Occipital lobe (tissue), 2 donors: Measurements from ENCODE around the gene AQP12A. TPM values are rescaled to one million over a fixed set of nuclear protein-coding genes. Genes with fewer than 3 reads are reported as not detected.
"Not testable (repeated sequence)": the region's sequence is repeated elsewhere in the genome, so short reads cannot be mapped to it uniquely, and the experiment has no call there.

Source experiments
- DNase-seq: peaks from one replicate; lab custom pipeline; 2025; lab: John Stamatoyannopoulos, UW
- total RNA-seq: library from RNA; depleted of rRNA; stranded (reverse); fragments of >200 nt; gene quantifications from one replicate; pipeline ENCODE4 v1.2.3, GENCODE V29; 2014

AQP12A gene, protein sequence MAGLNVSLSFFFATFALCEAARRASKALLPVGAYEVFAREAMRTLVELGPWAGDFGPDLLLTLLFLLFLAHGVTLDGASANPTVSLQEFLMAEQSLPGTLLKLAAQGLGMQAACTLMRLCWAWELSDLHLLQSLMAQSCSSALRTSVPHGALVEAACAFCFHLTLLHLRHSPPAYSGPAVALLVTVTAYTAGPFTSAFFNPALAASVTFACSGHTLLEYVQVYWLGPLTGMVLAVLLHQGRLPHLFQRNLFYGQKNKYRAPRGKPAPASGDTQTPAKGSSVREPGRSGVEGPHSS
- not detected for total RNA-seq

- not testable (repeated sequence) for DNase-seq
These were observed at the start of gene AQP12A for GRCh38 chr2:240691631-240692420. TSS of gene AQP12A (plus strand) at chr2:240691866. CDS start at chr2:240691914, 48 bp downstream.

DNA sequence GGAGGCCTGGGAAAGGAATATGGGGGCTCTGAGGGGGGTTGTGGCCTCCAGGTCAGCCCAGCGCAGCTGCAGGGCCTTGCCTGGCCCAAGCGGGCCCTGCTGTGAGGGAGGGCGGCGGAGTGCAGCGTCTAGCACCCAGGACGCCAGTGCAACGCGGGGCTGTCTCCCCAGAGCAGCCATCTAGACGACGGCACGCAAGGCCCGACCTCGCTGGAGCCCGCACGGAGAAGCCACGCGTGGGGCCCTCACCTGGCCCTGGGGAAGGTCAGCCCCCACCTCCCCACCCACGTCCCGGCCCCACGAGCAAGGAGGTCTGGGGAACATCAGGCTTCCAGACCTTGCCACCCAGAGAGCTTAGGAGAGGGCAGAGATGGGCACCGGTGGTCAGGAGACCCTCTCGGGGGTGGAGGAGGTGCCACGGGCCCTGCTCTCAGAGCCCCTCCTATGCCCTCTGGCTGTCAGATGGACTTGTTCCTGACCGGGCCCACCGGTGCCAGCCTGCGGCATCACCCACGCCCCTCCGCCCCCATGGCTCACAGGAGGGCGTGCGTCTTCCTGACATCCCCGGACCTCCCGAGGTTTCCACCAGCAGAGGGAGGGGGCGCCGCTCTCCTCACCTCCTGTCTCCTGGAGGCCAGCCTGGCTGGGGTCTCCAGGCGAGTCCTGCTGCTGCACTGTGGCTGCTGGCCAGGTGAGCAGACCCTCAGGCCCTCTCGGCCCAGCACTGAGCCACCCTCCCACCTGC lies 49.4 kb upstream of the AQP12A start:
- DNase-seq, result no peak

GRCh38 chr2:240642806-240643092 lies 48.9 kb upstream of the AQP12A start:
- no peak for DNase-seq

GRCh38 chr2:240643093-240643810 lies 48.4 kb upstream of the AQP12A start:
- no peak for DNase-seq

DNA sequence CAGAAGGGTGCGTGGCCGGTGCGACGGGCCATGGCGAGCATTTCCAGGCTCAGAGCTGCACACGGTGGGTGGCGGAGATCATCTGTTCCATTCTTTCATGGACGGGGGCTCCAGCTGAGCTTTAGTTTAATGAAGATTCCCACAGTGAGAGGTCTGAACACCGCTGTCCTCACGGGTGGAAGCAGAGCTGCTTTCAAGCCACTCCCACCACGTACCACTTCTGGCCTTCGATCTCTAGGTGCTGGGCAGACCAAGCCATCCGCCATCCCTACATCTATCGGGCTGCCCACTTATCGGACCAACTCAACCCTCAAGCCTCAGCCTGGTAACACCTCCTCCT lies 47.9 kb upstream of the AQP12A start:
- DNase-seq, result no peak

- no peak for DNase-seq
These were observed 47.5 kb upstream of the AQP12A start for GRCh38 chr2:240644171-240644651.

DNA sequence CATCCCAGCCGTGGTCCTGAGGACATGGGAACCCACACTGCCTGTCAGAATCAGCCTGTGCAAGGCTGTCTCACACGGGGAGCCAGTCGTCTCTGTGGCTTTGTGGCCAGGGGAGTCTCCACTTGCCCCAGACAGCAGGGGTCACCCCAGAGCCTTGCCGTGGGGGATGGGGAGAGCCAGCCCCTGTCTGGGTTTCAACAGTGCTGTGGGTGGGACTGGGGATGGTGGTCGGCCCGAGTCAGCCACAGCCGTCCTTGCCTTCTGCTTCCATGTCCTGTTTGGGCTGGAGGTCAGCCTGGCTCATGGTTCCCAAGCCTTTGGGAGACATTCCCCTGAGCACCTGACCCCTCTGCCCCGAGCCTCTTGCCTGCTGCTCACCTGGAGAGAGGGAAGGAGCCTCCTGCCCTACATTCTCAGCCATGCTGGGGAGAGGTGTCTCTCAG lies 46.8 kb upstream of the AQP12A start:
- DNase-seq, result no peak

DNA sequence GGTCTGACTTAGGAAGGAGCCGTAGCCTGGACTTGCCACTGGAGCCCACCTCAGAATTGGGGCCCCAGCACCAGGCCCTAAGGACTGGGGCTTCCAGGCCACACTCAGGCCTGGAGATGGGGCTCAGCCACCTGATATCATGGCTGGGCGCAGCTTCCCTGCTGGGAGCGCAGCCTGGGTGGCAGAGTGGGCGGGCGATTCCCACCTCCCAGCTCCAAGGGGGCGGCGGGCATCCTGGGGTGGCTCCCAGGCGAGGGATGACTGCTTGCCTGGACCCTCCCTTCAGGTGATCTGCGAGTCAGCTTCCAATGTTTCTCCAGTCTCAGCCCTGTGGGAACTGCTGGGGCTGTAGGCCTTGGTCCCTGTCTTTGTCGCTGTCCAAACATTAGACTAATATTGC lies 46.3 kb upstream of the AQP12A start:
- DNase-seq, result no peak

DNA sequence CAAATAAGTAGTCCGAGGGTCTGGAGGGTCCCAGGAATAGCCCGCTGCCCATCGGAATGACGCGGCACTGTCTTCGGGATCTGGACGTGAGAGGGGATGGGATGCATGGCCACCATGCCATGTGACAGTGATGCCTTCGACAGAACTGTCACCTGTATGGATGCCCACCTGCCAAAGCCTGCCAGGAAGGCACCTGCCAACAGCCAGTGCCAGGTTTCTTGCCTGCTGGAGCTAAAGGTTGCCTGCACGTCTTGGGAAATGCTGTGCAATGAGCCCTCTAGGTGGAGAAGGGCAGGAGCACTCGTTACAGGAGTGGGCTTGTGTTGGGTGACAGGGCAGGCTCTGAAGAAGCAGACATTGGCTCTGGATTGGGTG lies 45.9 kb upstream of the AQP12A start:
- no peak for DNase-seq

GRCh38 chr2:240646176-240646899 lies 45.3 kb upstream of the AQP12A start:
- DNase-seq, result no peak

- no peak for DNase-seq
These were observed 44.7 kb upstream of the AQP12A start for GRCh38 chr2:240646900-240647502.

GRCh38 chr2:240647503-240648154 lies 44.0 kb upstream of the AQP12A start:
- DNase-seq, result no peak

- no peak for DNase-seq
These were observed 43.5 kb upstream of the AQP12A start for GRCh38 chr2:240648155-240648649.

- DNase-seq, result no peak
These were observed 42.9 kb upstream of the AQP12A start for GRCh38 chr2:240648650-240649275.

DNA sequence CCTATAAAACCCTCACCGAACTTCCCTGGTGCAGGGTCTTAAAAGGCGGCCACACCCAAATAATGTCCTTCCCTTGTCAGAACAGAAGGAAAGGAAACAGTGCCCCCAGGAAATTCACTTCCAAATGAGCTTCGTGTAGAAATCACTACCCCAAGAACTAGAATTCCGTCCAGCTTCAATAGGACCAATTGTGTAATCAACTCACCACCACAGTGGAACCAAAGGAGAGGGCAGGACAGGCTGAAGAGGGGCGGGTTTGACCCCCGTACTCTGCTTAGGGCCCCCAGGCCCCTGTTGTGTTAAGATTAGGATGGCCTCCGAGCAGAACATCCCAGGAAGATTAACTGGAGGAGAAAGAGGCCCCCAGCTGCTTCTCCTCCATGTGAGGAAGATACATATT lies 42.3 kb upstream of the AQP12A start:
- DNase-seq, result no peak

- DNase-seq, result no peak
These were observed 41.3 kb upstream of the AQP12A start for GRCh38 chr2:240650254-240650965.

DNA sequence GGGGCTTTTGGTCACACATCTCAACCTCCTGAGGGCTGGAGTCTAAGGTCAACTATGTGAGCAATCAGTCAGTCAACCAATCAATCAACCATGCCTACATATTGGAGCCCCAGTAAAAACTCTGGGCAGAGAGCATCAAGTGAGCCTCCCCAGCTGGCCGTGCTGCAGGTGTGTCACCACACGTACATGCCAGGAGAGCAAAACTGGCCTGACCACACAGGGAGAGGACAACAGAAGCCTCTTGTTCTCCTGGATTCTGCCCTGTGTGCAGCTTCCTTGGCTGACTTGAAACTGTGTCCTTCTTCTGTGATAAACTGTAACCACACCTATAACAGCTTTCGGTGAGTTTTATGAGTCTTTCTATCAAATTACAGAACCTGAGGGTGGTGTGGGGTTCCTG lies 40.5 kb upstream of the AQP12A start:
- DNase-seq, result no peak

DNA sequence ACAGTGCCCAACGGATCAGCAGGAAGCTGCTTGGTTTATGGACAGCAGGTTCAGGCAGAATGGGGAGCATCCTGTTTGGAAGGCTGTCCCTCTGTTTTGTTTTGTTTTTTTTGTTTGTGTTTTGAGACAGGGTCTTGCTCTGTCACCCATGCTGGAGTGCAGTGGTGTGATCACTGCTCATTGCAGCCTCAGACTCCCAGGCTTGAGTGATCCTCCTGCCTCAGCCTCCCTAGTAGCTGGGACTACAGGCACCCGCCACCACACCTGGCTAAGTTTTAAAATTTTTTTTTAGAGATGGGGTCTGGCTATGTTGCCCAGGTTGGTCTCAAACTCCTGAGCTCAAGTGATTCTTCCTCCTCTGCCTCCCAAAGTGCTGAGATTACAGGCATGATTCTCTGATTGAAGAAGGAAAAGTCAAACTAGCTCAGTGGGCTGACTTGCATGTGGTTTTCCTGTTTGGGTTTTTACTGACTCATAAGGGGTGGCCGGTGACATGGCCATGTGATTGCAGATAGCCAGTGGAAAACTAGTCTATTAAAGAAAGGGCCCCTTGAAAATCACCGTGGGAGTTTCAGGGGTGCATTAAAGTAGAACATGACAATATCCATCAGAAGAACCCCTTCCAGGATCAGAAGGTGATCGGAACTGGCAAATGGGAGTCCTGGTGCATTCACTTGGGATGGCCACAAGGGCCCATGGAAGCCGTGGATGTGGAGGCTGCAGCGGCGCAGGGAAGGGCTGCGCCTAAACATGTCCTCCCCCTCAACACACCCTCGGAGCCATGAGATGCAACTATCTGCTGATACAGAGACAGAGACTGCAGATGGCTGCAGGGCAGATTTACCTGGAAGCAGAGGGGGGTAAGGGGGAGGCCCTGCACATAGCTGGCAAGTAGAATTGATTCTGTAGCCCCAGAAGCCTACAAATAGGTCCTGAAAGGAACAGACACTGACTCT lies 35.5 kb upstream of the AQP12A start:
- DNase-seq, result no peak
